DMS153 treated with DMSO at 0.1 percent for 48 hours (cell line): Measurements from ENCODE around the gene DYNC1I2.

ENCODE experiments used
- DNase-seq: peaks from one replicate; lab custom pipeline; 2025; ENCODE audit not compliant: unreplicated experiment; lab: John Stamatoyannopoulos, UW

The DYNC1I2 gene

DNA sequence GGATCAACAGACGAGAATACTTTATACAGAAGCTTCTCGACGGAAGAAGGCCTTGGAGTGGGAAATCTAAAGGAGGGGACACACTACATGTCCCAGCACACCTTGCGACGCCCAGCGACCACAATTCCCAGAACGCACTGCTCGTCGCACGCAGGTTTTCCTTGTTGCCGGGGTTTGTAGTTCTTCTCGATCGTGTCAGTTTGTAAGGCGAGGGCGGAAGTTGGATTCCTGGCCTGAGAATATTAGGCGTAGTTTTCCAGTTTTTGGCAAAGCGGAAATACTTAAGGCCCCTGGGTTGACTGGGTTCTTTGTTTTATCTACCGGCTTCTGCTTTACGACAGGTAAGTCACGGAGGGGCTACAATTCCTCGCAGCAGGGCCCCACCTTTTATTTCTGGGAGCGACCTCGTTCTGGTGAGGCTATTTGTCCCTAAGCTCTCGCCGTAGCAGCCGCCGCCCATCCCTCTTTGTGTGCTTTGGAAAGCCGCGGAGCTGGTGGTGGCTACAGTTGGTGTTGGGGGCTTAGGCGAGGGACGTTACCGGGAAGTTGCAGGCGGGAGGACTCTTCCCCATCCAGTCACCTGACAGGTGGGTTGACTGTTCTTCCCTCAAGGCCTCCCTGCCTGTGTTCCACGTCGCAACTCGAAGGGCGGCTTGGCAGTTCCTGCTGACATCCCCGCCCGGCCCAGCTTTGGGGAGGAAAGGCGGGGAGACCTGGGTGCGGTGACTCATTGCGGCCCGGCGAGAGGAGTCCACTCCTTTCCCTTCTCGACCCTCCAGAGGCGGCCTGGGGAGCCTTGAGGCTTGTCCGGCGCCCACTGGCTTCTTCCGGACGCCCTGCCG is at the start of gene DYNC1I2:
Gene DYNC1I2 (plus strand): TSS at position 183 of the 842 bp plus-strand sequence. CDS start 2,687 bp downstream, outside the sequence.
- peak; percentile 93 for DNase-seq

DNA sequence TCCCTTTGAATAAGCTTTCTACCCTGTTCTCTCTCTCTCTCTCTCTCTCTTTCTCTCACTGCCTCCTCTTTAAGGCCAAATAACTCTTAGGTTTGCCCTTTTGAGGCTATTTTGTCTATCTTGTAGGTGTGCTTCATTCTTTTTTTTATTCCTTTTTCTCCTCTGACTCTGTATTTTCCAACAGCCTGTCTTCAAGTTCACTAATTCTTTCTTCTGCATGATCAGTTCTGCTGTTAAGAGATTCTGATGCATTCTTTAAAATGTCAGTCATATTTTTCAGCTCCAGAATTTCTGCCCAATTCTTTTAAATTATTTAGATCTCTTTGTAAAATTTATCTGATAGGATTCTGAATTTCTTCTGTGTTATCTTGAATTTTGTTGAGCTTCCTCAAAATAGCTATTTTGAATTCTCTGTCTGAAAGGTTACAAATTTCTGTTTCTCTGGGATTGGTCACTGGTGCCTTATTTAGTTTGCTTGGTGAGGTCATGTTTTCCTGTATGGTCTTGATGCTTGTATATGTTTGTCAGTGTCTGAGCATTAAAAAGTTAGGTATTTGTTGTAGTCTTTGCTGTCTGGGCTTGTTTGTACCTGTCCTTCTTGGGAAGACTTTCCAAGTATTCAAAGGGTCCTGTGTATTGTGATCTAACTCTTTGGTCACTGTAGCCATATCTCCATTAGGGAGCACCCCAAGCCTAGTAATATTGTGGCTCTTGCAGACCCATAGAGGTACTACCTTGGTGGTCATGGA is 35.4 kb upstream of the DYNC1I2 start:
- DNase-seq: no peak

DNA sequence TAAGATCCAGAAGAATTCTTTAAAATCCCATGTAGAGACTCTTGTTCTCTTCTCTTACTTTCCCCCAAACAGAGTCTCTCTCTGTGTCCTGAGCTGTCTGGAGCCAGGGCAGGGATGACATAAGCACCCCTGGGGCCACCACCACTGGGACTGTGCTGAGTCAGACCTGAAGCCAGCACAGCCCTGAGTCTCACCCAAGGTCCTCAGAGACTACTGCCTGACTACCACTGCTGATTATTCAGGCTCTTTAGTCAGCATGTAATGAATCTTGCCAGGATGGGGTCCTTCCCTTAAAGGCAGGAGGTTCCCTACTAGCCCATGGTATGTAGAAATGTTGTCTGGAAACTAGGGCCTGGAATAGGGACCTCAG is 34.9 kb upstream of the DYNC1I2 start:
- no peak for DNase-seq

DNA sequence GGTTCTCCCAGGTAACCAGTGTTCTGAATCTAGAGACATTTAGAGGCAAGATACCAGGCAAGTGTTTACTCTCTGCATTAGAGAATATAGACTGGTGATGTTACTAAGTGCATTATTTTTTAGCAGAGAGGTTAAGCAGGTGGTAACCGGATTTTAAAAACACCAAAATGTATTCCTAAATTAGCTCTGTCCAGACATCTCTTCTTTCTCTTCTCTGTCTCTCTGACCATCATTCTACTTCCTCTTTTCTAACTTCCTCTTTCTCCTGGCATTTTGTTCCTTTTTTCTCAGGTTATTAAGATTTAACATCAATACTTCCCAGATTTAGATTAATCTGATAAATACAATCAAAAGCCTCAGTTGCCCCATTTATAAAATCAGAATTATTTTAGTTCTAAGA is 31.7 kb upstream of the DYNC1I2 start:
- DNase-seq: no peak

GRCh38 chr2:171667041-171667440 is 20.2 kb upstream of the DYNC1I2 start:
- DNase-seq: no peak

DNA sequence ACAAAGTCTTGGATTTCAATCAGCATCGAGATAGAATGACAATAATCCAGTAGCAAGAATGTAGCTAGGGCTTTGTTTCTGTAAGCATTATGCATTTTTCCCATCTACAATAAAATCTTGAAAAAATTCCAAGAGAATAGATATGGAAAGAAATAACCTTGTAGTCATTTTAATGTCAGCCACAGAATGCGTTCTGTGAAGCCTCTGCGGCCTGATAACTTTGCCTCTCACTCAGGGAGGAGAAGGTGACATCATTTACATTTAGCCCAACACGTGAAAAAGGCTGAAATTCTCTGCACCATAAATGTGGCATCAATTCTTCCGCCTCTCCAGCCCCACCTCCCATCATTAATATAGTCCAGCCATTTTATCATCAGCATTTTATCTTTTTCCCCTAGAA is 19.1 kb upstream of the DYNC1I2 start:
- DNase-seq: no peak

DNA sequence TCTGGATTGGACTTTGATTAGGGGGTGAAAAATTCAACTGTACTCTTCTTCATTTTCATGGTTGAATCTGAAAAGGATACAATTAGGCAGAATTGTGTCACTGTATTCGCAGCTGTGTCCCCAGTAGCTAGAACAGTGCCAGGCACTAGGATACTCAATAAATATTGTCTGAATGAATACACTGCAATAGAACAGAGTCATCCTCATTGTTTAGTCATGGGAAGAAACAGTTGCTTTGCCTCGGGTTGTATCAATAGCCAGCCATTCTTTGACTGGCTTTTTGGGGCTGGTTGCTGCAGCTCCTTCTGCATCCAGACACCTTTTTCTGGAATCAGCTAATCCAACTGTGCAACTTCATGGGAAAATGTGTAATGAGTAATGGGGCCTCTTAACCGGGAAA is 18.1 kb upstream of the DYNC1I2 start:
- DNase-seq: no peak

GRCh38 chr2:171670655-171671054 is 16.6 kb upstream of the DYNC1I2 start:
- no peak for DNase-seq

DNA sequence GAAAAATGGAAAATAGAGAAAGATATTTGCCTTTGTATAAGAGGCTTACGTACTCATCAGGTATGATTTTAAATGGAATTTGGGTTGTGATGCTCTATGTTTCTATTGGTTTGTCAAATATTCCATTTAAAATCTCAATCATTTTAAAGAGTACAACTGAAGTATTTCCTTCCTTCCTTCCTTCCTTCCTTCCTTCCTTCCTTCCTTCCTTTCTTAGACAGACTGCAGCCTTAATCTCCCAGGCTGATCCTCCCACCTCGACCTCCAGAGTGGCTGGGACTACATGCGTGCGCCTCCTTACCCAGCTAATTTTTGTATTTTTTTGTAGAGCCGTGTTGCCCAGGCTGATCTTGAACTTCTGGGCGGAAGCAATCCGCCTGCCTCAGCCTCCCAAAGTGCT is 15.4 kb upstream of the DYNC1I2 start:
- no peak for DNase-seq

- no peak for DNase-seq
Observed at GRCh38 chr2:171673905-171674304, 13.4 kb upstream of the DYNC1I2 start.

- DNase-seq: no peak
Observed at GRCh38 chr2:171675810-171676345, 11.4 kb upstream of the DYNC1I2 start.

GRCh38 chr2:171678619-171679018 is 8.7 kb upstream of the DYNC1I2 start:
- no peak for DNase-seq

- no peak for DNase-seq
Observed at GRCh38 chr2:171688129-171688465, 828 bp downstream of the DYNC1I2 start.

GRCh38 chr2:171692331-171692730 is 5.1 kb downstream of the DYNC1I2 start:
- DNase-seq: no peak

DNA sequence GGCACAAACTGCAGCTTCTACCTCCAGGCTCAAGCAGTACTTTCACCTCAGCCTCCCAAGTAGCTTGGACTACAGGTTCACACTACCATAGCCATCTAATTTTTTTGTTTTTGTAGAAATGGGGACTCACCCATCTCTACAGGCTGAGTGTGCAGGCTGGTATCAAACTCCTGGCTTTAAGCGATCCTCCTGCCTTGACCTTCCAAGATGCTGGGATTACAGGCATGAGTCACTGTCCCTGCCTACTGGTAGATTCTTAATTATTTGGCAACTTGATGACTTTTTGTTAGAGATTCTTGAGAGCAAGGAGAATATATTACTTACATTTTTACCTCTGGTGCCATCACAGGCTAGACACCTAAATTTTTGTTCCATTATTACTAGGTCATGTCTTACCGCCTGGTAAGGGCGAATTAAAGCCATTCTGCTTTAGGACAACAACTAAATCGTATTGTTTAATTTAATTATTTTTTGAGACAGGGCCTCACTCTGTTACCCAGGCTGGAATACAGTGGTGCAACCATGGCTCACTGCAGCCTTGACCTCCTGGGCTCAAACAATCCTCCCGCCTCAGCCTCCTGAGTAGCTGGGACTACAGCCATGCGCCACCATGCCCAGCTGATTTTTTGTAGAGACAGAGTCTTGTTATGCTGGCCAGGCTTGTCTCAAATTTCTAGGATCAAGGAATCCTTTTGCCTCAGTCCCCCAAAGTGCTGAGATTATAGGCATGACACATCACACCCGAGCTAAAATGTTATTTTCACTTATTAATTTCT is 15.7 kb downstream of the DYNC1I2 start:
- DNase-seq: no peak

DNA sequence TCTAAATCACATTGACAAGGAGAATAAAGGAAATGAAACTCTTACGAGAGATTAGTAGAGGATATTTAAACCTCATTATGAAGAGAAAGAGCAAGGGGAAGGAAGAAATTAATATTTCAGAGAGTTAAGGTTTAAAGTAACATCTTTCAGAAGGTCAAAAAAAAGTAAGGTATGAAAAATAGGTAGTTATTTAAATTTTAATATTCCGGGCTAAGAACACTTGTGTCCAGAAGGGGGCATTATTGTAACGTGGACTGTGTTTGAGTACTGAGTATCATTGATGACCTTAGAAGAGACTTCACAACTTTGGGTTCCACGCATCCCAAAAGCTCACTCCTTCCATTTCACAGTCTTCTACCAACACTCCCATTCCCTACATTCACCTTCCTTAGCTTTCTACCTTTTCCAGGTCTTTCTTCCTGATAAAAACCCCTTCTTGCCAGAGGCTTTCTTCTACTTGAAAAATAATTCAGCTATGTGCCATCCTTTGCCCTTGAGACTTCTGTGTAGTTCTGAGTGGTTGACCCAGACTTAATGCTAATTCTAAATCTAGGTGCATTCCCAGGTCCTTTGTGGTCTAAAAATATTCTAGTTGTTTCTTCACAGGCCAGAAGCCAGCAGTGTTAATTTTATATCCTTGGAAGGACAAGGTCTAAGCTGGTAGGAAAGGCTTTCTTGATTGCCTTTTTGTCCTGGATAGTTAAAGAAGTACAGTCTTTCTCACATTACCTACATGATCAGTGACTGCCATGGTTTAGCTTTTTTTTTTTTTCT is 16.5 kb downstream of the DYNC1I2 start:
- DNase-seq: no peak

DNA sequence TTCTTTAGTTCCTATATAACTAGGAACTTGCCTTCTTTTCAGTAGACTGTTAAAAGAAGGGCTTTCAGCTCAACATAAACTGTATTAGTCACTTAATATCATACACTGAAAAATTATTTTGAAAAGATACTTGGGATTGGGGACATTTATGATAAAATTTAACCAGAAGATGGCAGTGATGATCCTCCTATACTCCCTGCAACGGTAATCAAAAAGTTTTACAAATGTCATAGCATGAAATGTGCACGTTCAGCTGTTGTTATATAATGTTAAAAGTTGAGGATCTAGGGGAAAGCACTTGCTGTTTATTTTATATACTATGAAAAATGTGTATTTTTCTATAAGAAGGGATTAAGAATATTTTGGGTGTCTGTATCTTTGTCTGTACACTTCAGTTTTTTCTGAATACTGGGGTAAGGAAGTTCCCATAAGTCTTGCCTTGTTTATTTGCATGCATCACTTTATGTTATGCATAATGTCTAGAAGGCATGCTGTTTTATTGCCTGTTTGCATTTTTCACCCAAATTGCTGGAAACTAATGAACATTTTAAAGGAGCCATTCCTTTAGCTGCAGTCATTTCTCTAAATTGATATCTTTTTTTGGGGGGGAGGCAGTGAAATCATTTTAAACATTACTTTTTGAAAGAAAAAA is 19.0 kb downstream of the DYNC1I2 start:
- DNase-seq: peak; percentile 17

DNA sequence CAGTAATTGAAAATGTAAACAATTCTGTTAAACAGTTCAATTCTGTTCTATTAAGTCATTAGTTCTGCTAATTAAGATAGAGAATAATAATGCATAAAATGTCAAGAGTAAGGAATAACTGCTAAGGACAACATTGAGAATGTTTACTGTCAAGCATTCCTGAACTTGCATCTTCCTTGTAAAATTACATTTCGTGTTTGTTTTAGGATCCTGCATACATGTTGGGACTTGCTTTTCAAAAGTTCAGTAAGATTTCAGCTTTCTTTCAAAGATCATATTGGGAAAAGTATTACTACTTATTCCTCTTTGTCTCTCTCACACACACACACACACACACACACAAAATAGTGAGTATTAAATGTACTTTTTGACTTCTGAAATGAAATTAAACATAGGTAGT is 20.5 kb downstream of the DYNC1I2 start:
- DNase-seq: no peak

- no peak for DNase-seq
Observed at GRCh38 chr2:171709011-171709685, 21.9 kb downstream of the DYNC1I2 start.

GRCh38 chr2:171711351-171711750 is 24.1 kb downstream of the DYNC1I2 start:
- no peak for DNase-seq
